NB4 (cell line): ENCODE measurements around the gene RABAC1.

ENCODE experiments used
- DNase-seq: peaks from one replicate; pipeline ENCODE4 v3.0.0; 2010; ENCODE audit warnings: low read depth
- H3K4me3 ChIP-seq: one replicate; pipeline ENCODE4 v1.5.1; 2011; ENCODE audit warnings: mild to moderate bottlenecking, low read depth, low read length, moderate library complexity
- CTCF ChIP-seq: IDR thresholded peaks from one replicate; pipeline ENCODE4 v1.5.1; 2012; ENCODE audit warnings: low read depth, low read length
- MYC ChIP-seq: IDR thresholded peaks from 2 replicates; pipeline ENCODE4 v1.6.1; 2011; ENCODE audit warnings: low read depth, low read length
- POLR2A ChIP-seq: IDR thresholded peaks from 2 replicates; pipeline ENCODE4 v1.6.1; 2011; ENCODE audit warnings: mild to moderate bottlenecking; ENCODE audit not compliant: insufficient read length; ENCODE audit errors: extremely low read depth
- TF ChIP-seq, protein P1 (sequence below): IDR thresholded peaks from 2 replicates; pipeline ENCODE4 v1.6.1; 2011; ENCODE audit warnings: low read depth, low read length

Gene RABAC1

DNA sequence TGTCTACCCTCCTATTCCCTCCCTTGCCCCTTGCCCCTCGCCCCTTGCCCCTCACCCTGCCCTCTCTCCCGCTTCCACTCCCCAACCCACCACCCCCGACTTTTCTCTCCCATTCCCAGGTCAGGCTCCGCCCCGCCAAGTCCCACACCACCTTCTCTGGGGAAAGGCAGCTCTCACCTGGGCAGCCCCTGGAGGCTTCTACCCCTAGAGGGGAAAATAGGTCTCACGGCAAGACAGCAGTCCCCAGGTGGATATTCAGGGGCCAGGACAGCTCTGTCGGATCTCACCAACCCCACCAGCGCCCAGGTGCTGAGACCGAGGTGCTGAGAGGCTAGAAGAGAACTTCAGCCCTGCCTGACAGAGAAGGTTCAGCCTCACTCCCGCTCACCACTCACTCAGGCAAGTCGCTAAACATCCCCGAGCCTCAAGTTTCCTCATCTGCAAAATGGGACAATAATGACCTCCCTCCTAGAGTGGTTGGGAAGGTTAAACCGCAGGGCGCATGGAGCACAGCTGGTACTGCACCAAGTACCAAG lies 29.5 kb downstream of the RABAC1 start:
- TF ChIP-seq CTCF (no peak), POLR2A (no peak), MYC (no peak)
- TF ChIP-seq, protein P1, sequence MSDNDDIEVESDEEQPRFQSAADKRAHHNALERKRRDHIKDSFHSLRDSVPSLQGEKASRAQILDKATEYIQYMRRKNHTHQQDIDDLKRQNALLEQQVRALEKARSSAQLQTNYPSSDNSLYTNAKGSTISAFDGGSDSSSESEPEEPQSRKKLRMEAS = no peak
- no peak overlapping the region for H3K4me3 ChIP-seq

GRCh38 chr19:41928754-41929535 lies 30.2 kb downstream of the RABAC1 start:
- DNase-seq = peak; percentile 26
- no peak overlapping the region for H3K4me3 ChIP-seq
- TF ChIP-seq CTCF (no peak), MYC (no peak), POLR2A (no peak)
- TF ChIP-seq, protein P1 = no peak

More for the DNA sequence above, 29.5 kb downstream of the RABAC1 start:
- DNase-seq = no peak

GRCh38 chr19:41928221-41928683 lies 30.9 kb downstream of the RABAC1 start, which contains the start of gene ERFL:
Gene ERFL, minus strand, starts transcription at chr19:41928449. Its CDS starts 15,530 bp downstream, at chr19:41912919.
- TF ChIP-seq MYC (no peak), POLR2A (no peak), CTCF (no peak)
- TF ChIP-seq, protein P1 = no peak
- DNase-seq = peak; percentile 28

DNA sequence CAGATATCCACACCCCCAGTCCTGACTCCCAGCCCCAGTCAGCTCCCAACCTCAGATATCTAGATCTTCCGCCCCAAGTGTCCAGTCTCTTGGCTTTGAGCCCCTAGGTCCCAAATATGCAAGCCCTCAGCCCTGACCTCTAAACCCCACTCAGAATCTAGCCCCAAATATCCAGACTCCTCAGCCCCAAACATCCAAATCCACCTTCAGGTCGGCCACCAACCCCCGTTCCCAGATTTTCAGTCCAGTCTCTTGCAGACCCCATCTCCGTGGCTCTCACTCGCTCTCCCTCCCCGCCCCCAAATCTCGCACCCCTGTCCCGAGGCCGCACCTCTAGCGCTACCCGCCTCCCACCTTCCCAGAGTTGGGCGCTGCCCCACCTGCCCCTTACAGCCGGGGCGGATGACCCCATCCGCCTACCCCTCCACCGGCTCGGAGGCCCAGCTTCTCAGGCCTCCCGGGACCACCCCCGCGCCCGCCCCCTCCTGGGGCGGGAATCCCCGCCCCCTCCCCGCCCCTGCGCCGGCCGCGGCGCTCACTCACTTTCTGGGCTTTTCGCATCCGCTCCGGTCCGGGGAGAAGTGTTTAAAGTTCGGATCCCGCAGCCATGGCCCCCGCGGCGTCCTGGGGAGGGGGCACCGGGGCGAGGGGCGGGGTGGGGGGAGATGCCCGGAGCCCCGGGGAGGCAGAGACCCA lies 31.5 kb downstream of the RABAC1 start:
- no peak for TF ChIP-seq MYC
- TF ChIP-seq CTCF = no peak
- TF ChIP-seq, protein P1 = no peak
- no peak for TF ChIP-seq POLR2A
- no peak for DNase-seq
- H3K4me3 ChIP-seq = no peak overlapping the region

More at GRCh38 chr19:41928221-41928683, 30.9 kb downstream of the RABAC1 start, which contains the start of gene ERFL:
- no peak within 1 kb of the TSS for H3K4me3 ChIP-seq

GRCh38 chr19:41926763-41927496 lies 32.2 kb downstream of the RABAC1 start:
- DNase-seq = no peak
- TF ChIP-seq, protein P1 = no peak
- TF ChIP-seq MYC (no peak), CTCF (no peak), POLR2A (no peak)
- H3K4me3 ChIP-seq = no peak overlapping the region
